ENCODE results near the gene DOK7. TPM values are rescaled to one million over a fixed set of nuclear protein-coding genes. Genes with fewer than 3 reads are reported as not detected.

Gene DOK7
- total and polyA plus RNA-seq, 2 donors (not counting 3 experiments of a cell fraction or from before 2014, with no cell fraction given): not detected

- Histone ChIP-seq H3K4me2 (ENCODE audit: insufficient read depth, low read length) (no peak overlapping the region), H3K27ac (ENCODE audit: insufficient read depth, low read depth, low read length) (no peak overlapping the region), H2AFZ (ENCODE audit: low read depth, low read length) (no peak overlapping the region), H4K20me1 (replicated peaks; ENCODE audit: control insufficient read depth, extremely low read depth, insufficient read depth, low read length) (no peaks in the 10 kb centered on the region), H3K27me3 (ENCODE audit: control insufficient read depth in 2 of 2, insufficient read depth in 2 of 2, low read length in 2 of 2) (no peaks in the 10 kb centered on the region), H3K9me3 (replicated peaks; ENCODE audit: control insufficient read depth, insufficient read depth, low read length) (no peaks in the 10 kb centered on the region), H3K4me3 (replicated peaks in 1 of 3; ENCODE audit: insufficient read depth in 1 of 3, low read depth in 1 of 3, low read length in 3 of 3) (no peak overlapping the region), H3K9ac (replicated peaks; ENCODE audit: extremely low read depth, insufficient read depth, low read length) (no peak overlapping the region), H3K36me3 (ENCODE audit: control insufficient read depth in 2 of 2, extremely low read depth in 1 of 2, insufficient read depth in 2 of 2, low read length in 2 of 2) (no peaks in the 10 kb centered on the region), H3K9me1 (replicated peaks; ENCODE audit: control insufficient read depth, extremely low read depth, insufficient read depth, low read length) (no peaks in the 10 kb centered on the region), H3K4me1 (ENCODE audit: control insufficient read depth, extremely low read depth, insufficient read depth, low read length) (no peaks in the 10 kb centered on the region), H3K79me2 (ENCODE audit: control insufficient read depth, insufficient read depth, low read length) (no peaks in the 10 kb centered on the region)
- BruUV-seq (replicated peaks): no TSS peak
- intact Hi-C loops (cut with micrococcal nuclease): no loop called here
- TF ChIP-seq JUN (IDR thresholded peaks at IDR 0.05; ENCODE audit: borderline replicate concordance, insufficient read depth, insufficient read length, low read depth): no peak
- no peak for TF ChIP-seq EZH2 (IDR thresholded peaks at IDR 0.05; ENCODE audit: borderline replicate concordance, low read depth, low read length, severe bottlenecking)
- dilution Hi-C loops (cut with MboI; ENCODE audit: extremely low pct_ligation_motif_present, low sequenced_read_pairs): no loop called here
- FAIRE-seq (no peak), DNase-seq (ENCODE audit: low read depth, low spot score) (no peak)
- CTCF ChIA-PET: no interaction called here
- POLR2A ChIA-PET: no interaction called here
Measured at GRCh38 chr4:3497523-3498389, 34.6 kb downstream of the DOK7 start.

- TF ChIP-seq MYC (IDR thresholded peaks at IDR 0.05; ENCODE audit: low read depth, low read length): no peak
- Histone ChIP-seq H3K36me3 (ENCODE audit: control insufficient read depth in 2 of 2, extremely low read depth in 1 of 2, insufficient read depth in 2 of 2, low read length in 2 of 2) (no peaks in the 10 kb centered on the region), H3K9me1 (replicated peaks; ENCODE audit: control insufficient read depth, extremely low read depth, insufficient read depth, low read length) (no peaks in the 10 kb centered on the region), H3K79me2 (ENCODE audit: control insufficient read depth, insufficient read depth, low read length) (no peaks in the 10 kb centered on the region), H3K27me3 (ENCODE audit: control insufficient read depth in 2 of 2, insufficient read depth in 2 of 2, low read length in 2 of 2) (no peaks in the 10 kb centered on the region), H2AFZ (ENCODE audit: low read depth, low read length) (no peak overlapping the region), H3K4me1 (ENCODE audit: control insufficient read depth, extremely low read depth, insufficient read depth, low read length) (no peaks in the 10 kb centered on the region), H3K9ac (replicated peaks; ENCODE audit: extremely low read depth, insufficient read depth, low read length) (no peak overlapping the region), H3K4me2 (ENCODE audit: insufficient read depth, low read length) (no peak overlapping the region), H3K27ac (ENCODE audit: insufficient read depth, low read depth, low read length) (no peak overlapping the region), H3K4me3 (replicated peaks in 1 of 3; ENCODE audit: insufficient read depth in 1 of 3, low read depth in 1 of 3, low read length in 3 of 3) (no peak overlapping the region), H4K20me1 (replicated peaks; ENCODE audit: control insufficient read depth, extremely low read depth, insufficient read depth, low read length) (no peaks in the 10 kb centered on the region), H3K9me3 (replicated peaks; ENCODE audit: control insufficient read depth, insufficient read depth, low read length) (no peaks in the 10 kb centered on the region)
- DNase-seq (ENCODE audit: low read depth, low spot score) (no peak), FAIRE-seq (no peak)
- ChIA-PET POLR2A (no interaction called here), CTCF (no interaction called here)
- intact Hi-C loops (cut with micrococcal nuclease) (no loop called here), dilution Hi-C loops (cut with MboI; ENCODE audit: extremely low pct_ligation_motif_present, low sequenced_read_pairs) (no loop called here)
- no TSS peak for BruUV-seq (replicated peaks)
Measured at GRCh38 chr4:3498407-3498806, 35.3 kb downstream of the DOK7 start.

Measured in endothelial cell of umbilical vein (primary cell).